Measurements from ENCODE around the gene LDHAL6A. TPM values are rescaled to one million over a fixed set of nuclear protein-coding genes. Genes with fewer than 3 reads are reported as not detected.

LDHAL6A gene
- total RNA-seq, 2 experiments from 2014 or later = not detected

DNA sequence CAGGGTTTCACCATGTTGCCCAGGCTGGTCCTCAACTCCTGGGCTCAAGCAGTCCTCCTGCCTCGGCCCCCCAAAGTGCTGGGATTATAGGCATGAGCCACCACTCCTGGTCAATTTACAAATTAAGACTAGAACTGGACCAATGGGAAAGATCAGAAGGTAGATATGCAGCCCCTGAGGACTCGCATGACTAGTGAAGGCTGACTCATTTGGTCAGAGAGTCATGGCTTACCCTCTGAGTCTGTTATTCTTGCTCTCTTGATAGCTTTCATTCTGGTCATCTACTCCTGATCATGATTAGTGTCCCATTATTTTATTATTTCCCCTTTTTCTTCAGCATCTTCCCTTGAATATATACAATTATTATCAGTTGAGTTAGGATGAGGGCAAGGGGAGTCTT is 2.7 kb upstream of the LDHAL6A start:
- TF ChIP-seq, protein P1, sequence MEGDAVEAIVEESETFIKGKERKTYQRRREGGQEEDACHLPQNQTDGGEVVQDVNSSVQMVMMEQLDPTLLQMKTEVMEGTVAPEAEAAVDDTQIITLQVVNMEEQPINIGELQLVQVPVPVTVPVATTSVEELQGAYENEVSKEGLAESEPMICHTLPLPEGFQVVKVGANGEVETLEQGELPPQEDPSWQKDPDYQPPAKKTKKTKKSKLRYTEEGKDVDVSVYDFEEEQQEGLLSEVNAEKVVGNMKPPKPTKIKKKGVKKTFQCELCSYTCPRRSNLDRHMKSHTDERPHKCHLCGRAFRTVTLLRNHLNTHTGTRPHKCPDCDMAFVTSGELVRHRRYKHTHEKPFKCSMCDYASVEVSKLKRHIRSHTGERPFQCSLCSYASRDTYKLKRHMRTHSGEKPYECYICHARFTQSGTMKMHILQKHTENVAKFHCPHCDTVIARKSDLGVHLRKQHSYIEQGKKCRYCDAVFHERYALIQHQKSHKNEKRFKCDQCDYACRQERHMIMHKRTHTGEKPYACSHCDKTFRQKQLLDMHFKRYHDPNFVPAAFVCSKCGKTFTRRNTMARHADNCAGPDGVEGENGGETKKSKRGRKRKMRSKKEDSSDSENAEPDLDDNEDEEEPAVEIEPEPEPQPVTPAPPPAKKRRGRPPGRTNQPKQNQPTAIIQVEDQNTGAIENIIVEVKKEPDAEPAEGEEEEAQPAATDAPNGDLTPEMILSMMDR (IDR thresholded peaks at IDR 0.05) = no peak
- Mint-ChIP-seq H3K27ac (no peak overlapping the region), H3K4me1 (ENCODE audit: low read depth) (peaks cover 2% of the 10 kb centered on the region), H3K9me3 (no peaks in the 10 kb centered on the region), H3K27me3 (peaks cover 3% of the 10 kb centered on the region), H3K4me3 (no peak overlapping the region), H3K36me3 (ENCODE audit: low read depth) (no peaks in the 10 kb centered on the region)
- intact Hi-C loops (cut with micrococcal nuclease) = no loop called here
- ChIA-PET POLR2A (interaction anchor here (1.4 kb wide), 1 partner anchor 57 kb away, joined by 4 read pairs; no protein-coding TSS in a partner anchor), CTCF (interaction anchor here (1.0 to 1.4 kb wide), 2 partner anchors 87 to 269 kb away, joined by 3 read pairs; no protein-coding TSS in a partner anchor)
- DNase-seq = no peak
- no peak for ATAC-seq

DNA sequence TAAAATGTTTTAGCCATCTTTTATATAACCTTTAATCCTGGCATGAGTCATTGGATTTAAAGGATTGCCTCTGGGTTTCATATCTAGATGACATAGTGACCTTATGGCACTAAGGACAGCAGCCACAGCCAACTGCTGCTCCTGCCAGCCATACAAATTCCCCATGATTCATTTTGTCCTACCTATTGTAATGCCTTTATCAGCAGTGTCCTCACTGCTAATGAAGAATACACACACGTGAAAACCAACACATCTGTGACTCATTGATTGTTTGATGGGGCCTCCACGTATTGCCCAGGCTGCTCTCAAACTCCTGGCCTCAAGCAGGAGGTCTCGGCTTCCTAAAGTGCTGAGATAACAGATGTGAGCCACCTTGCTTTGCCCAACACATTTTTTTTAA is 1.8 kb downstream of the LDHAL6A start:
- Mint-ChIP-seq H3K36me3 (ENCODE audit: low read depth) (no peaks in the 10 kb centered on the region), H3K9me3 (no peaks in the 10 kb centered on the region)
- POLR2A ChIA-PET = no interaction called here

DNA sequence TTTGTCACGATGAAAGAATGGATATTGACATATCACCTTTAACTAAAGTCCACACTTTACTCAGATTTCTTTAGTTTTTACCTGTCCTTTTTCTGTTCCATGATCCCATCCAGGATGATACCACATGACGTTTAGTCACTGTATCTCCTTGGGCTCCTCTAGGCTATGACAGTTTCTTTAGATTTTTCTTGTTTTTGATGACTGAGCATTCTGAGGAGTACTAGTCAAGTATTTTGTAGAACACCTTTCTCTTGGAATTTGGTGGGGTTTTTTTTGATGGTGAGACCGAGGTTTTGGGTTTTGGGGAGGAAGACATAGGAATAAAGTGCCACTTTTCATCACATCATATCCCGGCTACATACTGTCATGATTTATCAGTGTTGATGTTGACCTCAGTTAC is 4.0 kb downstream of the LDHAL6A start:
- ChIA-PET CTCF (no interaction called here), POLR2A (no interaction called here)
- Mint-ChIP-seq H3K27me3 (peaks cover 3% of the 10 kb centered on the region), H3K36me3 (ENCODE audit: low read depth) (no peaks in the 10 kb centered on the region), H3K4me3 (no peak overlapping the region), H3K27ac (no peak overlapping the region), H3K9me3 (no peaks in the 10 kb centered on the region), H3K4me1 (ENCODE audit: low read depth) (peaks cover 2% of the 10 kb centered on the region)
- TF ChIP-seq, protein P1 (IDR thresholded peaks at IDR 0.05) = no peak
- no peak for ATAC-seq
- intact Hi-C loops (cut with micrococcal nuclease) = no loop called here
- no peak for DNase-seq

More for the DNA sequence above, 1.8 kb downstream of the LDHAL6A start:
- H3K27ac Mint-ChIP-seq = no peak overlapping the region
- CTCF ChIA-PET = interaction anchor here (1.1 to 1.2 kb wide), 2 partner anchors 213 to 265 kb away, joined by 3 read pairs; no protein-coding TSS in a partner anchor
- peaks cover 2% of the 10 kb centered on the region for H3K4me1 Mint-ChIP-seq (ENCODE audit: low read depth)
- peaks cover 3% of the 10 kb centered on the region for H3K27me3 Mint-ChIP-seq
- TF ChIP-seq, protein P1 (IDR thresholded peaks at IDR 0.05) = no peak
- no peak for DNase-seq
- ATAC-seq = peak; percentile 17
- H3K4me3 Mint-ChIP-seq = no peak overlapping the region
- intact Hi-C loops (cut with micrococcal nuclease) = no loop called here

DNA sequence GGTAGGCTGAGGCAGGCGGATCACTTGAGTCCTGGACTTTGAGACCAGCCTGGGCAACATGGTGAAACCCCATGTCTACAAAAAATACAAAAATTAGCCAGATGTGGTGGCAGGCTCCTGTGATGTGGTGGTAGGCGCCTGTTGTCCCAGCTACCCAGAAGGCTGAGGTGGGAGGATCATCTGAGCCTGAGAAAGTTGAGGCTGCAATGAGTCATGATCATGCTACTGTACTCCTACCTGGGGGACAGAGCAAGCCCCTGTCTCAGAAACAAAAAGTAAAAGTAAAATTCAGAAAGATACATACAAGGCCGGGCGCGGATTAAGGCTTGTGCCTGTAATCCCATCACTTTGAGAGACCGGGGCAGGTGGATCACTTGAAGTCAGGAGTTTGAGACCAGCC is 6.3 kb downstream of the LDHAL6A start:
- peak; percentile 87 for ATAC-seq
- intact Hi-C loops (cut with micrococcal nuclease) = no loop called here
- CTCF ChIA-PET = no interaction called here
- DNase-seq = peak; percentile 34
- no peaks in the 10 kb centered on the region for H3K36me3 Mint-ChIP-seq (ENCODE audit: low read depth)
- no peaks in the 10 kb centered on the region for H3K4me1 Mint-ChIP-seq (ENCODE audit: low read depth)
- no peaks in the 10 kb centered on the region for H3K9me3 Mint-ChIP-seq
- TF ChIP-seq, protein P1 (IDR thresholded peaks at IDR 0.05) = no peak
- H3K27ac Mint-ChIP-seq = no peak overlapping the region
- POLR2A ChIA-PET = no interaction called here
- H3K4me3 Mint-ChIP-seq = no peak overlapping the region
- H3K27me3 Mint-ChIP-seq = no peaks in the 10 kb centered on the region

DNA sequence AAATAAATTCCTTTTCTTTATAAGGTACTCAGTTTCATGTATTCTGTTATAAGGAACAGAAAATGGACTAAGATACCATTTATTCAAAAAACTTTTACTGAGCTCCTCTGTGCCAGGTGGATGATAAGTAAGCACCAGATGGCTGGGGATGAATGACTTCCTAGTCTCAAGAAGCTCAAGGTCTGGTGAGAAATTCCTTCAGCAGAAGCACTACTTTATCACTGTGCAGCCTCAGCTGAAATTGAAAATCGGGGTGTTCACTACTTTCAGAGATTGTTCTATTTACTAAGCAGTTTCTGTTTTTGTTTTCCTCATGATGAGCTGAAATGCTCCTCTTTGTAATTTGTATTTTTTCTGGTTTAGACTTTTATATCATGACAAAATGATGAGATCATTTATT is 7.8 kb downstream of the LDHAL6A start:
- TF ChIP-seq, protein P1 (IDR thresholded peaks at IDR 0.05) = no peak
- H3K27me3 Mint-ChIP-seq = no peaks in the 10 kb centered on the region
- H3K36me3 Mint-ChIP-seq (ENCODE audit: low read depth) = no peaks in the 10 kb centered on the region
- H3K27ac Mint-ChIP-seq = no peak overlapping the region
- H3K4me3 Mint-ChIP-seq = no peak overlapping the region
- ATAC-seq (no peak), DNase-seq (no peak)
- H3K9me3 Mint-ChIP-seq = no peaks in the 10 kb centered on the region
- intact Hi-C loops (cut with micrococcal nuclease) = no loop called here
- ChIA-PET CTCF (interaction anchor here (0.8 kb wide), 1 partner anchor 348 kb away, joined by 3 read pairs; no protein-coding TSS in a partner anchor), POLR2A (no interaction called here)
- no peaks in the 10 kb centered on the region for H3K4me1 Mint-ChIP-seq (ENCODE audit: low read depth)

Data from activated CD8-positive, alpha-beta T cell treated with anti-CD3 and anti-CD28 coated beads for 36 hours (primary cell).